MM.1S (cell line): ENCODE measurements around the gene SFTPB.

Experiments
- DNase-seq: peaks from one replicate; pipeline ENCODE4 v3.0.0-alpha.2; 2015
- H2AFZ ChIP-seq: fragments of 300-600 bp; sonication (generic); 2 replicates; pipeline ENCODE4 v1.6.0; 2016; ENCODE audit warnings: antibody characterized with exemption, low read length
- H3F3A ChIP-seq: fragments of 300-600 bp; sonication (generic); 2 replicates; pipeline ENCODE4 v1.6.1; 2016; ENCODE audit warnings: mild to moderate bottlenecking, antibody characterized with exemption, low read length, moderate library complexity, mixed read lengths; ENCODE audit not compliant: insufficient read depth
- H3K27ac ChIP-seq: fragments of 300-600 bp; sonication (generic); 2 replicates; pipeline ENCODE4 v1.5.1; 2016; ENCODE audit warnings: mild to moderate bottlenecking, low read length
- H3K27me3 ChIP-seq: fragments of 300-600 bp; sonication (generic); replicated peaks from 2 replicates; pipeline ENCODE4 v1.6.0; 2016; ENCODE audit warnings: low read length; ENCODE audit not compliant: insufficient read depth
- H3K36me3 ChIP-seq: fragments of 300-600 bp; sonication (generic); replicated peaks from 2 replicates; pipeline ENCODE4 v1.6.1; 2016; ENCODE audit warnings: mild to moderate bottlenecking, low read length, mixed read lengths; ENCODE audit not compliant: insufficient read depth
- H3K4me1 ChIP-seq: fragments of 300-600 bp; sonication (generic); 2 replicates; pipeline ENCODE4 v1.6.1; 2016; ENCODE audit warnings: low read length, mixed read lengths
- H3K4me2 ChIP-seq: fragments of 300-600 bp; sonication (generic); 2 replicates; pipeline ENCODE4 v1.6.0; 2016; ENCODE audit warnings: low read depth, low read length
- H3K4me3 ChIP-seq: fragments of 300-600 bp; sonication (generic); 2 replicates; pipeline ENCODE4 v1.5.1; 2016; ENCODE audit warnings: low read length, mixed read lengths
- H3K79me2 ChIP-seq: fragments of 300-600 bp; sonication (generic); 2 replicates; pipeline ENCODE4 v1.6.1; 2016; ENCODE audit warnings: mixed run types, low read length, mixed read lengths
- H3K9ac ChIP-seq: fragments of 300-600 bp; sonication (generic); 2 replicates; pipeline ENCODE4 v1.6.1; 2016; ENCODE audit warnings: low read length, mixed read lengths
- H3K9me2 ChIP-seq: fragments of 300-600 bp; sonication (generic); replicated peaks from 2 replicates; pipeline ENCODE4 v1.6.1; 2016; ENCODE audit warnings: mild to moderate bottlenecking, low read length, mixed read lengths; ENCODE audit not compliant: insufficient read depth
- H3K9me3 ChIP-seq: fragments of 300-600 bp; sonication (generic); replicated peaks from 2 replicates; pipeline ENCODE4 v1.6.1; 2016; ENCODE audit warnings: mild to moderate bottlenecking, low read length, mixed read lengths; ENCODE audit not compliant: insufficient read depth
- H4K20me1 ChIP-seq: fragments of 300-600 bp; sonication (generic); 2 replicates; pipeline ENCODE4 v1.6.1; 2016; ENCODE audit warnings: mild to moderate bottlenecking, low read length, moderate library complexity, mixed read lengths; ENCODE audit not compliant: insufficient read depth
- EZH2 ChIP-seq: fragments of 300-600 bp; sonication (generic); optimal IDR thresholded peaks from 2 replicates; pipeline ENCODE3; 2017; ENCODE audit warnings: low read depth, mild to moderate bottlenecking, antibody characterized with exemption, low read length, mixed read lengths
- EZH2phosphoT487 ChIP-seq: fragments of 300-600 bp; sonication (generic); IDR thresholded peaks from 2 replicates; pipeline ENCODE4 v1.6.1; 2018; ENCODE audit warnings: antibody characterized with exemption, low read length
- TF ChIP-seq, protein P1 (sequence below): fragments of 300-600 bp; sonication (generic); IDR thresholded peaks from 2 replicates; pipeline ENCODE4 v1.5.1; 2016; ENCODE audit warnings: antibody characterized with exemption, low read length, mixed read lengths

The SFTPB gene

DNA sequence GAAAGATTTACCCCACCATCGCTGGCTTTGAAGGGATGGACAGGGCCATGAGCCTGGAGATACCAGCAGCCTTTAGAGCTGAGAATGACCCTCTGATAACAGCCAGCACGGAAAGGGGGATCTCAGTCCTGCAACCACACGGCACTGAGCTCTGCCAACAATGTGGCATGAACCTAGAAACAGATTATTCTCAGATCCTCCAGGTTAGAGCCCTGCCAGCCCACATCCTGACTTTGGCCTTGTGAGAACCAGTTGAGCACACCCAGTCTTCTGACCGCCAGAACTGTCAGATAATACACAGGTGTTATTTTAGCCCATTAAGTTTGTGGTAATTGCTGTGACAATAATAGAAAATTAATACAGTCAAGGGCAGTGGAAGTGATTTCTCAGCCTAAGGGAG, 16.8 kb upstream of the SFTPB start:
- Histone ChIP-seq H3K9ac (peak overlapping the region; percentile 70), H3K27me3 (no peaks in the 10 kb centered on the region), H3K9me3 (no peaks in the 10 kb centered on the region), H2AFZ (peak overlapping the region; percentile 76), H3K79me2 (no peaks in the 10 kb centered on the region), H4K20me1 (no peaks in the 10 kb centered on the region), H3K9me2 (no peaks in the 10 kb centered on the region), H3K4me1 (peaks cover 19% of the 10 kb centered on the region), H3K27ac (peak overlapping the region; percentile 96), H3F3A (peaks cover 15% of the 10 kb centered on the region), H3K4me3 (peak overlapping the region; percentile 26; the same call in 1 of the 2 replicates), H3K4me2 (peak overlapping the region; percentile 72), H3K36me3 (no peaks in the 10 kb centered on the region)
- TF ChIP-seq EZH2 (no peak), EZH2phosphoT487 (no peak)
- peak; percentile 96 for DNase-seq

DNA sequence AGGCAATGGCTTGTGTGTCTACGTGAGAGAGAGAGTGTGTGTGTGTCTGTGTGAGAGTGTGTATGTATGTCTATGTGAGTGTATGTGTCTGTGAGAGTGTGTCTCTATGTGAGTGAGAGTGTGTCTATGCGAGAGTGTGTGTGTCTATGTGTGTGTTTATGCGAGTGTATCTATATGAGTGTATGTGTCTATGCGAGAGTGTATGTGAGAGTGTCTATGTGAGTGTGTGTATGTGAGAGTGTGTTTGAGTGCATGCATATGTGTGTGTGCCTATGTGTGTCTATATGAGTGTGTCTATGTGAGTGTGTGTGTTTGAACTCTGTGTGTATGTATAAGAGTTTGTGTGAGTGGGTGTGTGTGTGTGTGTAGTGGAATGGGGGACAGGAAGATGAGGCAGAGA, 16.4 kb upstream of the SFTPB start:
- Histone ChIP-seq H3K9ac (peak overlapping the region; percentile 70), H3F3A (peaks cover 15% of the 10 kb centered on the region), H3K9me3 (no peaks in the 10 kb centered on the region), H3K27me3 (no peaks in the 10 kb centered on the region), H2AFZ (peak overlapping the region; percentile 76), H3K79me2 (no peaks in the 10 kb centered on the region), H3K4me1 (peaks cover 19% of the 10 kb centered on the region), H3K27ac (peak overlapping the region; percentile 96), H3K4me2 (peak overlapping the region; percentile 72), H3K4me3 (peak overlapping the region; percentile 26; the same call in 1 of the 2 replicates), H3K9me2 (no peaks in the 10 kb centered on the region), H3K36me3 (no peaks in the 10 kb centered on the region), H4K20me1 (no peaks in the 10 kb centered on the region)
- TF ChIP-seq, protein P1, sequence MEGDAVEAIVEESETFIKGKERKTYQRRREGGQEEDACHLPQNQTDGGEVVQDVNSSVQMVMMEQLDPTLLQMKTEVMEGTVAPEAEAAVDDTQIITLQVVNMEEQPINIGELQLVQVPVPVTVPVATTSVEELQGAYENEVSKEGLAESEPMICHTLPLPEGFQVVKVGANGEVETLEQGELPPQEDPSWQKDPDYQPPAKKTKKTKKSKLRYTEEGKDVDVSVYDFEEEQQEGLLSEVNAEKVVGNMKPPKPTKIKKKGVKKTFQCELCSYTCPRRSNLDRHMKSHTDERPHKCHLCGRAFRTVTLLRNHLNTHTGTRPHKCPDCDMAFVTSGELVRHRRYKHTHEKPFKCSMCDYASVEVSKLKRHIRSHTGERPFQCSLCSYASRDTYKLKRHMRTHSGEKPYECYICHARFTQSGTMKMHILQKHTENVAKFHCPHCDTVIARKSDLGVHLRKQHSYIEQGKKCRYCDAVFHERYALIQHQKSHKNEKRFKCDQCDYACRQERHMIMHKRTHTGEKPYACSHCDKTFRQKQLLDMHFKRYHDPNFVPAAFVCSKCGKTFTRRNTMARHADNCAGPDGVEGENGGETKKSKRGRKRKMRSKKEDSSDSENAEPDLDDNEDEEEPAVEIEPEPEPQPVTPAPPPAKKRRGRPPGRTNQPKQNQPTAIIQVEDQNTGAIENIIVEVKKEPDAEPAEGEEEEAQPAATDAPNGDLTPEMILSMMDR = no peak
- TF ChIP-seq EZH2 (no peak), EZH2phosphoT487 (no peak)
- no peak for DNase-seq

DNA sequence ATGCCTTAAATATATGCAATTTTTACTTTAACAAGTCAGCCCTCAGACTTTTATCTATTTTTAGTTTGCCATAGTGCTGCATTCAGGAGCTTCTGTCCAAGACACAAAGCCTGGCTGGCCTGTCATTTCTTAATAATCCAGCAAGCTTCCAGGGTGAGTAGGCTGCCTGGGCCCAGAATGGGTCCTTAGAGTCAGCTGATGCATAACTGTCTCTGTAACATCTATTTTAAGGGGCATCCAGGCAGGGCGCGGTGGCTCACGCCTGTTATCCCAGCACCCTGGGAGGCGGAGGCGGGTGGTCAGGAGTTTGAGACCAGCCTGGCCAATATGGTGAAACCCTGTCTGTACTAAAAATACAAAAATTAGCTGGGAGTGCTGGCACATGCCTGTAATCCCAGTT, 14.4 kb upstream of the SFTPB start:
- peaks cover 15% of the 10 kb centered on the region for H3F3A ChIP-seq
- H3K36me3 ChIP-seq = no peaks in the 10 kb centered on the region
- H3K4me1 ChIP-seq = peaks cover 23% of the 10 kb centered on the region
- H3K4me3 ChIP-seq = no peak overlapping the region
- TF ChIP-seq EZH2phosphoT487 = no peak
- TF ChIP-seq, protein P1 = no peak
- no peak for TF ChIP-seq EZH2
- H2AFZ ChIP-seq = no peak overlapping the region
- no peaks in the 10 kb centered on the region for H3K9me3 ChIP-seq
- H3K27ac ChIP-seq = no peak overlapping the region
- H4K20me1 ChIP-seq = no peaks in the 10 kb centered on the region
- H3K9ac ChIP-seq = no peak overlapping the region
- DNase-seq = no peak
- H3K9me2 ChIP-seq = no peaks in the 10 kb centered on the region
- H3K79me2 ChIP-seq = no peaks in the 10 kb centered on the region
- H3K27me3 ChIP-seq = no peaks in the 10 kb centered on the region
- H3K4me2 ChIP-seq = no peak overlapping the region

DNA sequence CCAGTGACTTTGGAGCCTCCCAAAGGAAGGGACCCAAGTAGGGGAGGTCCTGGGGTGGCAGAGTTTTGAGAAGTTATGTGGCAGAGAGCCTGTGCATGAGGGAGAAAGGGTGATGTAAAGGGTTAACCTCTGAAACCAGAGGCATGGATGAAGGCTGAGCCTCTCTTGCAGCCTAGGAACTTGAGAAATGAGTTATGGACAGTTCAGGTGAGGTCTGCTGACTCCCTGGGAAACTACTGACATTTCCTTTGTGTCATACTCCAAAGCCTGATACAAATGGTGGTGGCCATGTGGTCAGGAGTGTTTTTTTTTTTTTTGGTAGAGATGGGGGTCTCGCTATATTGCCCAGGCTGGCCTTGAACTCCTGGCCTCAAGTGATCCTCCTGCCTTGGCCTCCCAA, 13.8 kb upstream of the SFTPB start:
- Histone ChIP-seq H3K36me3 (no peaks in the 10 kb centered on the region), H3K4me1 (peaks cover 23% of the 10 kb centered on the region), H3F3A (peaks cover 15% of the 10 kb centered on the region), H2AFZ (no peak overlapping the region), H3K4me2 (no peak overlapping the region), H3K27ac (no peak overlapping the region), H3K27me3 (no peaks in the 10 kb centered on the region), H3K9me2 (no peaks in the 10 kb centered on the region), H3K9ac (no peak overlapping the region), H3K4me3 (no peak overlapping the region), H4K20me1 (no peaks in the 10 kb centered on the region), H3K79me2 (no peaks in the 10 kb centered on the region), H3K9me3 (no peaks in the 10 kb centered on the region)
- TF ChIP-seq EZH2phosphoT487 (no peak), EZH2 (no peak)
- TF ChIP-seq, protein P1 = no peak
- DNase-seq = no peak
